ENCODE results near the gene FUT7.

- no peak for TF ChIP-seq POLR2A (IDR thresholded peaks at IDR 0.05)
- TF ChIP-seq CTCF (IDR thresholded peaks at IDR 0.05): no peak
Measured at GRCh38 chr9:137015540-137015930, 16.4 kb downstream of the FUT7 start.
